Endometrial microvascular endothelial cells (primary cell): Measurements from ENCODE around the gene ZNF536. TPM values are rescaled to one million over a fixed set of nuclear protein-coding genes. Genes with fewer than 3 reads are reported as not detected.
"Not testable (repeated sequence)": the region's sequence is repeated elsewhere in the genome, so short reads cannot be mapped to it uniquely, and the experiment has no call there.

Experiments
- in situ Hi-C: cut with HindIII; loops from 2 replicates; pipeline ENCODE4 v1.10.0; 2017; ENCODE audit warnings: low sequenced_read_pairs, low pct_unique_long_range_greater_than_20kb; ENCODE audit errors: inconsistent ontology term
- total RNA-seq: library from RNA; depleted of rRNA; stranded (reverse); fragments of >200 nt; gene quantifications from one replicate; pipeline ENCODE4 v1.2.3, GENCODE V29; 2015; ENCODE audit errors: inconsistent ontology term

Gene ZNF536
- total RNA-seq, 1 donor from 2014 or later = not detected

DNA sequence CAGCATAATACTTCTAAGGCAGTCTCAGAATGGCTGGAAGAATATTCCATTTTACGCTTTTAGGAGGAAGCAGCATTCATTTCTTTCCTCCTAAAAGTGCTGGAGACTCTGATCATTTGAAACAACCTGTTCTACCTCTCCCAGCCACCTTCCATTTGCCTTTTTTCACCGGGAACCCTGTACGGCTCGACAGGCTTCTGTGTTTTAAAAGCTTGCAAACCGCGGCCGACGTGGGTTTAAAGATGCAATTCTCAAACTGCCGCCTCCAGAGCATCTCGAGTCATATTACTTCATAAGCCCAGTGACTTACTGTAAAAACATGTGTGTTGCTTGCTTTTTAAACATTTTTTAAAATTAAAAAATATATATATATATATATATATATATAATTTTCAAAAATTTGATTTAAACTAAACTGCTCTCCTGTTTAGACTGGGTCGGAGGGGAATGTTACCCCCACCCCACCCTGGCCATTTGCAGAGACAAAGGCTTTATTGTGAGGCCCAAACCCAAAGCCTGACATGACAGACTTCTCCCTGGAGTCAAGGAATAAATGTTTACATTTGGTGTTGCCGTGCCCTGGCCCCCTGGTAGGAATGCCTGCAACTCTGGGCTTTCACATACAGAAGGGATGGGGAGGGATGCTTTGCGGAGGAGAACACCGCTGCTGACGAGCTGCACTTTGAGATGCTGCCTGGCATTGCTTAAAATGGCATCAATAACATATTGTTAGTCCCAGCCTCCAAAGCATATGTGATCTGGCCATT lies 30.4 kb downstream of the ZNF536 start:
- in situ Hi-C loops = no loop called here

DNA sequence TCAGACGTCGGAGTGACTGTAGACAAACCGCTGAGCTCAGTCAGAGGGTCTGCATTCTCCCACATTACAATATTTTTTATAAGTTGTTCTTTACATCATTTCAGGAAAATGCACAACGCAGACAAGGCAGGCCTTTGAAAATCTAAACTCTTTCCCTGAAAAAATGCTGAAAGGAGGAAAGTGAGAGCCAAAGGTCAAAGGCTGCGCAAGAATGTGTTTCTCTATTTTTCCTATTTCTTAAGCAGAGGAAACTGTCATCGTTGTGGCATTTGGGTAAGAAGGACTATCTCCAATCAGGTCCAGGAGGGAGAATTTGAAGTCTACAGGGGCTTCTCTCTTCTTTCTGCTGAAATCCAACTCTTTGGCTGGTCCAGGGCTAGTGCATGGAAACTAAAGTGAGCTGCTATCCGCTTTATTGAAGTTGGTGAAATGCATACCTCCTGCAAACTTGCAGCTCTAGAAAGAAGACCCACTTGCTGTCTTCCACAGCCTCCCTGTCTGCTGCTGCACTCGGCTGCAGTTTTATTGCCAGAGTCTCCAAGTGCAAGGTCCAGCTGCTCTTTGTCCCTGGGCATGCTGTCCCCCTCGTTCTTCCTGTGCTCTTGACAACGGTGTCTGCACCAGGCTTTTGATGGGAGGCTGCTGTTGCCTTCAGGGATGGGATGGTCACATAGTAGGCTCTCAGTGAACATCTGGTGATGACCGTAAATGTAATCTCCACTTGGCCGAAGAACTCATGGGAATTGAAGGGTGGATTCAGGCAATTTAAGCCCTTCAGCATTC lies 31.2 kb downstream of the ZNF536 start:
- in situ Hi-C loops = no loop called here

DNA sequence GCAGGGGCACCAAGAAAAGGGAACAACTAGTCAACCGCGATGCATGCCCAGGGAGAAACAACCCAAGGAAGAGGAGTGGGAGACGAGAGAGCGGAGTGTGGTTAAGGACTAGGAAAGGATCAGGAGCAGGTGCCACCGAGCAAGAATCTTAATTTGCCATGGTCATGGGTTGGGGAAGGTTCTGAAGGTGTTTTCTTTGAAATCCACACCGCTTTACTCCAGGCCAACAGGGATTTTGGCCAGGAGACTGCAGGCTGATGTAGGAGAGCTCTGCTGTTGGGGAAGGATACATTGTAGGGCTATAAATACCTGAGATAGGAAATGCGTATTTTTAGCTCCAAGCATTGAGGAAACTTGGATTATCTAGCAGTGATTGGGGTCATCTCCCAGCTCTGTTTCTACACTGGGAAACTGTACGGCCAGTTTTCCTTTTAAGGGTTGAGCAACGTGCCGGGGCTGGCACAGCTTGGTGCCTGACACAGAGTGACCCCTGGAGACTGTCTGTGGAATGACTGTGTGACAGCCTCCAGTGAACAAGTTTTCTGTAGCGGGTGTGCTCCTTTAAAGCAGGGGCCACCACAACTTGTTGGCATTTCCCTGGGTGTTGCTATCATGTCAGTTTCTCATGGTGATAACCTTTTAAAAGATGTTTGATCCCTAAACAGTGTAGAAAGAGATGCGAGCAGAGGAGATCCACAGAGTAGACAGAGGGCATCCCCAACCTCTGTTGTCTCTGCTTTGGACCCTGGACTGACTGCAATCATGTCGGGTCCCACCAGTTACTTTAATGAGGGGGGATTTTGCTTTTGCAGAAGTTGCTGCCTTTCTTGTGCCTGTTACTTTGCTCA lies 34.3 kb downstream of the ZNF536 start:
- in situ Hi-C loops = no loop called here

DNA sequence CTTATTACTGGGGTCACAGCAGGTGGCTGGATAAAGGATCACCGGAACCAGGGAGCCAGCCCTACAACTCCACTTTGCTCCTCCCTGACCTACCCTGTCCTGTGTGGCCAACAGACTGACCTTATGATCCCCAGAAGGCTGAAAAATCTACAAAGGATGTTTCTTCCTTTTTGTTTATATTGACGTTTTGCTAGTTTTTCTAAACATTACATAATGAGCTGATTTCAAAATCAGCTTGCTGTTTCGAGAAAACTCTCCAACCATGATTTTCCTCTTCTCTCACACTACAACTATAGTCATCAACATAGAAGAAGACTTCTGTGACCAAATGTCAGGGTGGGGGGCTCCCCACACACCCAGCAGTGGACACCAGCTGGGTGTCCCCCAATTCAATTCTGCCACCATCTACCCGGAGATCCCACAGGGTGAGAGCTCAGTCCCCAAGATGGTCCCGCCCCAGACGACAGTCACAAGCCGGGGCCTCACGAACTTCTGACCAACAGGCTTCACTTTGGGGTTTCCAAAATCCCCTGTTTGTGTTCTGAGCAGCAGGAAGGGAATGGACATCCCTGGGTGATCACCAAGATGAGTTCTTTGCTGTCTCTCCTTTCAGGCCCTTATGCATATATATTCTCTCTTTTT lies 35.0 kb downstream of the ZNF536 start:
- in situ Hi-C loops = no loop called here

DNA sequence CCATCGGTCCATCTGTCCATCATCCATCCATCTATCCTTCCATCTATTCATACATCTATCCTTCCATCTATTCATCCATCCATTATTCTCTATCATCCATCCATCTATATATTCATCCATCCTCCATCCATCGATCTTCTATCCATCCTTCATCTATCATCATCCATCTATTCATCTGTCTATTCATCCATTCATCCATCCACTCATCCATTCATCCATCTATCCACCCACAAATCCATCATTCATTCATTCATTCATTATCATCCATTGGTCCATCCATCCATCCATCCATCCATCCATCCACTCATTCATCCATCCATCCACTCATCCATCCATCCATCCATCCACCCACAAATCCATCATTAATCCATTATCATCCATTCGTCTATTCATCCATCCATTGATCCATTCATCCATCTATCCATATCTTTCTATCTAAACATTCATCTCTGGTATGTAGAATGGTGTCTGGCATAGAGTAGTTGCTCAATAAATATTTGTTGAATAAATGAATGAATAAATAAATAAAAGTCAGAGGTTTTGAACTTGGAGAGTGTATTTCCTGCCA lies 36.6 kb downstream of the ZNF536 start:
- in situ Hi-C loops = no loop called here

DNA sequence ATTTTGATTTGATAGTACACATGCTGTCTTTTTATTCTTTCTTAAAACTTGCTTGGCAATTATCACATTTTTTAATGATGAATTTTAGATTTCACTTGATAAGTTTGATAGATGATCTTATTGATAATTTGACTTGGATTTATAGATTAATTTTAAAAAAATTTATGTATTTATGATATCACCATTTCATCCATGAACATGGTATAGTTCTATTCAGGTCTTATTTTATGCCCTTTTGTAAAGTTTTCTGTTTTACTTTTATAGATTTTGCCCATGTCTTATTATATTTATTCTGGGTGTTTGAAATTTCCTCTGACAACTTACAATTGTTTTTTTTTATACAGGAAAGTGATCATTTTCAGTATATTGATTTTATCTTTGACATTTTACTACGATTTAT lies 39.5 kb downstream of the ZNF536 start:
- in situ Hi-C loops = no loop called here

DNA sequence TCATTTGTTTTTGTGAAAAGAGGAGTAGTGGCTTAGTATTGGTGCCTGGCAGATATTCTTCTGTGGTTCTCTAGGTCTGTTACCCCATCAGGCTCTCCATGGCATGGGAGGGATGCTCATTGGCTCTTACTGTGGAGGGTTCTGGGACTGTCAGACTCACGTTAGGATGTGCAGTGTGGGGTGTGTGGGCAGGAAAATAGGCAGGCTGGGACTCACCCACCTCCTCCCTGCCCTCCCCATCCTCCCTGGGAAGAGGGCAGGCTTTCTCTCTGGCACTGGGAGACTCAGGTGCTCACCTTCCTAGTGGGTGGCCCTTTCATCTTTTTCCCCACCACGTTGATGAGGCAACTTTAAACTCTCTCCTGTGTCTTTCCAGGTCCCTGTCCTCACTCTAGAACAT lies 44.2 kb downstream of the ZNF536 start:
- in situ Hi-C loops = no loop called here

DNA sequence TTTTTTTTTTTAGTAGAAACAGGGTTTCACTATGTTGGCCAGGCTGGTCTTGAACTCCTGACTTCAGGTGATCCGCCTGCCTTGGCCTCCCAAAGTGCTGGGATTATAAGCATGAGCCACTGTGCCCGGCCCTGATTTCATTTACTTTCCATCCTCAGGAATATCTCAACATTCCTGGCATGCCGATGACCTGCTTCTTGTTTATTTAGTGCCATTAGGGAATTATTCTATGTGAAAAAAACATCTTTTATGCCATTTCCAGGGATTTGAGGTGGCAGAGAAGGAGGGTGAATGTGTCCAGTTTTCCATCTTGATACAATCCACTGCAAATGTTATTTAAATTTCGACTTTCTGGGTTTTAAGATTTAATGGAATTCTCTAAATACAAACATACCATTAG lies 45.0 kb downstream of the ZNF536 start:
- in situ Hi-C loops = not testable (repeated sequence)

DNA sequence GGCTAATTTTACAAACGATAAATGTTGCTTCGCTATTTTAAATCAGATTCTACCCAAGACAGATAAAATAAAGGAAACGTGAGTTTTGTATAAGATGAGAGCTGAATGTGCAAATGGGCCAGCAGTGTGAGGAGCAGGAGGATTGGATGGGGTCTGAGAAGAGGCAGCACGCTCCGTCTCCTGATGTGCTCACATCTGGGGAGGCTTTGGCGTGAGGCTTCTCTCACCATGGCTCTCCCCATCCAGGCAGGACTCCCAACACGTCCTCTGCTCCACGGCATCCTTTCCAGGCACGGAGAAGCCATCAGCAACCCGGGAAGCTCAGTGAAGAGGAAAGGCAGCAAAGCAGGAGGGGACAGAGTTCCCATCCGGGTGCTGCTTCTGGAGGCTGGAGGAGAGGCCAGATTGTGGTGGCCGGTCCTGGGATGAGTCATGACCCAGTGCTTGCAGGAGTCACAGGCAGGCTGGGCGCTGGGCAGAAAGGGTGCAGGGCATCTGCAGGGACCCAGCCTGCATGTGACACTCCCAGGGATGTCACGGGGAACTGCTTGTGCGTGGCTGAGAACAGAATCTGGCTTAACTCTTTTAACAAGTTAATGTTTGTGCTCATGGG lies 47.5 kb downstream of the ZNF536 start:
- in situ Hi-C loops = no loop called here

DNA sequence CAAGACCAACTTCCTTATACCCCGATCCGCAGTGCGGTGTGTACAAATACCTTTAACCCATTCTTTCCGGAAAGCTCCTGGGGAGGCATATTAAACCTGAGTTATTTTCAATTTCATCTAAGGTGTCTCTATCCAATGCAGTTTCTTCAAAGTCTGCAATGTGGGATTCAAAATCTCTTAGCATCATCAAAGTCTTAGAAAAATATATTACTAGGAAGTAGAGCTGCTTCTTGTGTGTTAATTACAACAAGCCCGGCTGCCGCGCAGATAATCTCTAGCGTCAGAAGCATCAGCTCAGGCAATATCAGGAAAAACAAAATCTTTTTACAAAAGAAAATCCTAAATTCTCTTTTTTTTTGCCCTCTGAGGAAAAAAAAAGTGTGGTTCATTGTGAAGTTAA lies 48.1 kb downstream of the ZNF536 start:
- in situ Hi-C loops = no loop called here

DNA sequence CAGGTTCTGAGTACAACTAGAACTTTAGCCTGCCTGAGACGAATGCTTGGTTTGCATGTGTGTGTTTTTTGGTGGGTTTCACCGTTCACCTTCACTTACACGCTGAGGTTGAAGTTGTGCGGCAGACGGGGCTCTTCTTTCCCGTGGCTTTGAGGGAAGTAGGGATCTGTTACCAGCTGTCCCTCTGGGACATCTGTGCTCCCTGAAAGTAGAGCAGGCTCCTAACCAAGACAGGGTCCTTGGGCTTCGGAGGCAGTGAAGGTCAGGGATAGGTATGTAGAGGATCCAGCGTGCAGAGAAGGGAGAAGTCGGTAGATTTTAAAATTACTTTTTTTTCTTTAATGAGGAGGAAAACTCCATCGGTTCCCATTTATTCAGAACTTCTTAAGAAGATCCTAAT lies 48.7 kb downstream of the ZNF536 start:
- in situ Hi-C loops = no loop called here

DNA sequence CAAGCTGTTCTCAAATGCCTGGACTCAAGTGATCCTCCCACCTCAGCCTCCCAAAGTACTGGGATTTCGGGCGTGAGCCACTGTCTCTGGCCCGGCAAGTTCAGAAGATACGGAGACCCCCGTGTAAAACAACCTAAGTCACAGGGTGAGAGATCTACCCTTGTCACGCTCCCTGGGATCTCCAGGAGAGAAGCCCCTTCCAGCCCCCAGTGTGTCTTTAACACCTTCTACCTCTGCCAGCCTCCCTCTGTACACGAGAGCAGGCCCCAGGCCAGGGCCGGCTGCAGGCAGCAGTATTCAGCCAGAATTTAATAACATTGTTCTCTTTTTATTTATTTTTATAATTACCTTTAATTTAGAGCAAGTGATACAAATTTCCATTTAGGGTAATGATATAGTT lies 49.4 kb downstream of the ZNF536 start:
- in situ Hi-C loops = no loop called here

DNA sequence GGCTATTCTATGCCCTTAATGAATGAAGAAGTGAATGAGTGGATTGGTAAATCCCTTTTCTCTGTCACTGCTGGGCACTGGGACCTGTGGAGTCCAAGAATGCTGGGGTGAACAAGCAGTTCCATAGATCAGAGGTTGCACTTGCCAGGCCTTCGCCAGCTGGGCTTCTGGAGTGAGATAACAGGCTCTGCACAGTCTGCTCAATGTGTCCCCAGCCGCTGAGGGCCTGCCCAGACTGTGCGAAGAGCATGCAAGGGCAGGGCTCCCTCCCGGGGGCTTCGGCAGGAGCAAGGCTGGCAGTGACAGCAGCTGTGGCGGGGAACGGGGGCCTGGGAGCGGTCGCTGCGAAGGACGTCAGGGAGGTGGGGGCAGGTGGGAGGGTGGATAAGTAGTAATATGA lies 51.3 kb downstream of the ZNF536 start:
- in situ Hi-C loops = no loop called here

DNA sequence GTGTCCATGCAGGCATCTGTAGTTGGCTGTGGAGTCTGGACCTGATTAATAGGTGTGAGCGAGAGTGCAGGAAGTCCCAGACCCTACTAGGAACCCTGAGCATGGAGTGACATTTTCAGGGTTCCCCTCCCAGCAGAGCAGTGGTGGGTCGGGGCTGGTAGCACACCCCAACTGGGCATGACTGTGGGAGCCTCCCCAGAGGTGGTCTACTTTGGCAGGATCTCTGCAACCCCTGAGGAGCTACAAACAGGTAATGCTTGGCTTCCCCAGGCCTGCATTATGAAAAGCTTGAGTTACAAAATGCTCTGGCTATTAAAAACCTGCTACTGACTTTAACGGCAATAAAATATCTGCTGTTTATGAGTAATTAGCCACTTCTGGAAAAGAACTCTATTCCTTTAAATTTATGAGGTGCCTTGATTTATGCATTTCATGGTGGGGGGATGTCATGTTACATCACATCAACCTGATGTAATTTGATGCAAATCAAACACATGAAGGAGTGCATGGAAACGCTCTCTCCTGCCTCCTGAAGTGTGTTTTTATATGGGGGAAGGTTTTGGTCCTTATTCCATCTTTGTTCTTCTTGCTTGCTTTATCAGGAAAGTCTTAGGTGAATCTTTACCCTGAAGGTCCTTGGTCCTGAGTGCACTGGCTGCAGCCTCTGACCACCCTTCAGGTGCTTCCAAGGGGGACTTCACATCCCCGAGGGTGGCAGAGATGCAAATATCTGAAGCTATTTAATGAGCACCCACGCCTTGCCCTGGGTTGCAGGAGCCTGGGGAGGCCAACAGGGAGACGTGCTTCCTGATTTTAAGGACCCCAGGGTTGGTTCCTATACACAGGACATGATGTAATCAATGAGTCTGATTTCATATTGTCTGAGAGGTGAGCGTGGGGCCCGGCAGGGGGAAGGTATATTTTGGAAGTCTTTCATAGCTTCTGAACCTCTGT lies 54.0 kb downstream of the ZNF536 start:
- in situ Hi-C loops = no loop called here

DNA sequence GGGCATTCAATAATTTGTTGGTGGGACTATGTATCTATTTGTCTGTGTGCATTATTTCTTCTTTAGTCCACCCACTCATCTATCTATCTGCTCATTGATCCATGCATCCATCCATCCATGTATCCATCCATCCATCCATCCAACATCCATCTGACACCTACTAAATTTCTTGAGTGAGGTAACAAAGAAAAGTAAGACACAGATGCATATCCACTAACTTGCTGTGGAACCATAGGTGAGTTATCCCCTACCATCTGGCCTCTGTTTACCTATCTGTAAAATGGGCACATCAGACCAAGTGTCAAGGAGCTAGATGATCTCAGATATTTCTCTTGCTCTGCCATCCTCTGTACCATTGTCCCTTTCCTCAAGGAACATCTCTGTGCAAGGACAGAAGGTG lies 54.7 kb downstream of the ZNF536 start:
- in situ Hi-C loops = no loop called here

DNA sequence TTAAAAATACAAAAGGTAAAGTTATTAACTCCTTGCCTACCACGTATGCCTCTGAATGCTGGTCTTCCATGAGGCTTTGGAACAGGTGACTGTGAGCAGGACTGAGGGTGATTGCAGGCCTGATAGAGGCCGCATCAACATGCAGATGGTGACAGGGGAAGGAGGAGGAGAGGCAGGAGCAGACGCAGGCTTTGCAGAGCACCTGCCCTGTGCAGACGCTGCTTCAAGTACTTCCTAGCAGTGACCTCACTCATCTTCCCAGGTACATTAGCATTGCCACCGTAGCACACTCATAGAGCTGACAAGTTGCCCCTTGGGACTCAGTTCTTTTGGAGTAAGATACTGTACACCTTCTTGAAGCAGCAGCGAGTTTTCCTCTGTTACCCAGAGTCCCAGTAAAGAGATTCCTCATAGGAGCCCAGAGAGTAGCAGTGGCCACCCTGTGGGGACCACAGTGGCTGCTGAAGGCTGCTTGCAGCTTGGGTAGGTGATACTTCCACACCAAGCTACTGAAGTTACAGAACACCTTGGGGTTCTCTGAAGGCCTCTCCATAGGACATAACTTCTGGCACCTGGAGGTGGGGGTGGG lies 56.0 kb downstream of the ZNF536 start:
- in situ Hi-C loops = no loop called here

DNA sequence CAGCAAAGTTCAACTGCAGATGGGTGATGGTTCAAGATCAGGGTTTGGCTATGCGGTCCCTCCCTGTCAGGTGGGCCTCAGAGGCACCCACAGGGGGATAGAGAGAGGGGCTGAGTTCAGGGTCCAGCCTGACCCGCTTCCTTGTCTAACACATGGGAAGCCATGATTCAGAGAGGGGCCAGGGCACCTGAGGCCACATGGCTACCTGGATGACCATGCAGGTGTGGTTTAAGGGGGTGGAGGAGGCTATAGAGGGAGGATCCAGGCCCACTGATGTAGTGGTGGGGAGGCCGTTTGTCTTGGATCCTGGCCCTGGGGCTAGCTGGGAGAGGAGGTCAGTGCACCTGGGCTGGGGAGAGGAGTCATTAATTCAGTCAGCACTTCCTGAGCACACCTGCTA lies 56.7 kb downstream of the ZNF536 start:
- in situ Hi-C loops = no loop called here
